ENCODE results near the gene RILPL1. TPM values are rescaled to one million over a fixed set of nuclear protein-coding genes. Genes with fewer than 3 reads are reported as not detected.
"Not testable (repeated sequence)": the region's sequence is repeated elsewhere in the genome, so short reads cannot be mapped to it uniquely, and the experiment has no call there.

The RILPL1 gene
- total RNA-seq, 1 donor from 2014 or later: 4.4 TPM

GRCh38 chr12:123548107-123548506, 14.6 kb upstream of the RILPL1 start:
- no peaks in the 10 kb centered on the region for H3K36me3 Mint-ChIP-seq (ENCODE audit: low read depth)
- no peak overlapping the region for H3K4me3 Mint-ChIP-seq
- H3K9me3 Mint-ChIP-seq: no peaks in the 10 kb centered on the region
- no peak for DNase-seq (ENCODE audit: low spot score)
- intact Hi-C loops (cut with micrococcal nuclease): no loop called here
- peaks cover 7% of the 10 kb centered on the region for H3K27me3 Mint-ChIP-seq (ENCODE audit: insufficient read depth)
- no peaks in the 10 kb centered on the region for H3K4me1 Mint-ChIP-seq (ENCODE audit: low read depth)
- H3K27ac Mint-ChIP-seq: no peak overlapping the region

GRCh38 chr12:123546281-123546680, 12.8 kb upstream of the RILPL1 start:
- intact Hi-C loops (cut with micrococcal nuclease): no loop called here
- Mint-ChIP-seq H3K4me1 (ENCODE audit: low read depth) (no peaks in the 10 kb centered on the region), H3K9me3 (no peaks in the 10 kb centered on the region), H3K27ac (no peak overlapping the region), H3K4me3 (no peak overlapping the region), H3K27me3 (ENCODE audit: insufficient read depth) (peaks cover 7% of the 10 kb centered on the region), H3K36me3 (ENCODE audit: low read depth) (no peaks in the 10 kb centered on the region)
- no peak for DNase-seq (ENCODE audit: low spot score)

- no peaks in the 10 kb centered on the region for H3K36me3 Mint-ChIP-seq (ENCODE audit: low read depth)
- DNase-seq (ENCODE audit: low spot score): no peak
- H3K27me3 Mint-ChIP-seq (ENCODE audit: insufficient read depth): peaks cover 16% of the 10 kb centered on the region
- no peaks in the 10 kb centered on the region for H3K4me1 Mint-ChIP-seq (ENCODE audit: low read depth)
- intact Hi-C loops (cut with micrococcal nuclease): no loop called here
- no peaks in the 10 kb centered on the region for H3K9me3 Mint-ChIP-seq
- no peak overlapping the region for H3K27ac Mint-ChIP-seq
- no peak overlapping the region for H3K4me3 Mint-ChIP-seq
Observed at GRCh38 chr12:123543541-123543940, 10.0 kb upstream of the RILPL1 start.

- intact Hi-C loops (cut with micrococcal nuclease): no loop called here
- no peaks in the 10 kb centered on the region for H3K9me3 Mint-ChIP-seq
- H3K4me1 Mint-ChIP-seq (ENCODE audit: low read depth): no peaks in the 10 kb centered on the region
- no peak overlapping the region for H3K4me3 Mint-ChIP-seq
- peaks cover 19% of the 10 kb centered on the region for H3K27me3 Mint-ChIP-seq (ENCODE audit: insufficient read depth)
- H3K36me3 Mint-ChIP-seq (ENCODE audit: low read depth): no peaks in the 10 kb centered on the region
- no peak overlapping the region for H3K27ac Mint-ChIP-seq
- DNase-seq (ENCODE audit: low spot score): no peak
Observed at GRCh38 chr12:123540899-123541662, 7.6 kb upstream of the RILPL1 start.

- H3K9me3 Mint-ChIP-seq; H3K36me3 Mint-ChIP-seq (ENCODE audit: low read depth); DNase-seq (ENCODE audit: low spot score); H3K27ac Mint-ChIP-seq: not testable (repeated sequence)
- intact Hi-C loops (cut with micrococcal nuclease): loop anchor here (10.0 kb wide), 1 partner anchor 101 kb away; the partner anchor contains the start of gene RILPL2
- peaks cover 25% of the 10 kb centered on the region for H3K27me3 Mint-ChIP-seq (ENCODE audit: insufficient read depth)
- peaks cover 20% of the 10 kb centered on the region for H3K4me1 Mint-ChIP-seq (ENCODE audit: low read depth)
- peak overlapping the region; percentile 51 for H3K4me3 Mint-ChIP-seq
Observed at GRCh38 chr12:123535952-123536351, 2.4 kb upstream of the RILPL1 start.

- Mint-ChIP-seq H3K27ac (peak overlapping the region; percentile 74), H3K27me3 (ENCODE audit: insufficient read depth) (peaks cover 15% of the 10 kb centered on the region), H3K4me1 (ENCODE audit: low read depth) (peaks cover 25% of the 10 kb centered on the region), H3K36me3 (ENCODE audit: low read depth) (peaks cover 4% of the 10 kb centered on the region), H3K9me3 (no peaks in the 10 kb centered on the region), H3K4me3 (peak overlapping the region; percentile 83)
- intact Hi-C loops (cut with micrococcal nuclease): loop anchor here (1.0 to 10.0 kb wide), 4 partner anchors 50 to 151 kb away; partner anchors contain the start of genes KMT5A, RILPL2 and SNRNP35
- peak; percentile 6 for DNase-seq (ENCODE audit: low spot score)
Observed at GRCh38 chr12:123532808-123533649, 490 bp downstream of the RILPL1 start.

GRCh38 chr12:123532019-123532418, 1.5 kb downstream of the RILPL1 start:
- Mint-ChIP-seq H3K4me3 (peak overlapping the region; percentile 83), H3K36me3 (ENCODE audit: low read depth) (peaks cover 4% of the 10 kb centered on the region), H3K4me1 (ENCODE audit: low read depth) (peaks cover 25% of the 10 kb centered on the region), H3K9me3 (no peaks in the 10 kb centered on the region), H3K27me3 (ENCODE audit: insufficient read depth) (peaks cover 13% of the 10 kb centered on the region), H3K27ac (peak overlapping the region; percentile 65)
- DNase-seq (ENCODE audit: low spot score): no peak
- intact Hi-C loops (cut with micrococcal nuclease): loop anchor here (2.0 to 10.0 kb wide), 3 partner anchors 51 to 150 kb away; partner anchors contain the start of genes KMT5A and RILPL2

GRCh38 chr12:123531091-123531490, 2.4 kb downstream of the RILPL1 start:
- Mint-ChIP-seq H3K9me3 (no peaks in the 10 kb centered on the region), H3K36me3 (ENCODE audit: low read depth) (peaks cover 4% of the 10 kb centered on the region), H3K4me3 (no peak overlapping the region), H3K27ac (no peak overlapping the region), H3K27me3 (ENCODE audit: insufficient read depth) (peaks cover 9% of the 10 kb centered on the region), H3K4me1 (ENCODE audit: low read depth) (peaks cover 25% of the 10 kb centered on the region)
- no peak for DNase-seq (ENCODE audit: low spot score)
- intact Hi-C loops (cut with micrococcal nuclease): loop anchor here (5.0 to 10.0 kb wide), 2 partner anchors 96 to 149 kb away; partner anchors contain the start of genes KMT5A and RILPL2

- Mint-ChIP-seq H3K9me3 (no peaks in the 10 kb centered on the region), H3K4me1 (ENCODE audit: low read depth) (peaks cover 25% of the 10 kb centered on the region), H3K27ac (peak overlapping the region; percentile 38), H3K36me3 (ENCODE audit: low read depth) (peaks cover 4% of the 10 kb centered on the region), H3K27me3 (ENCODE audit: insufficient read depth) (peaks cover 8% of the 10 kb centered on the region), H3K4me3 (peak overlapping the region; percentile 6)
- intact Hi-C loops (cut with micrococcal nuclease): loop anchor here (5.0 to 10.0 kb wide), 2 partner anchors 96 to 148 kb away; partner anchors contain the start of genes KMT5A and RILPL2
- DNase-seq (ENCODE audit: low spot score): no peak
Observed at GRCh38 chr12:123530668-123531067, 2.9 kb downstream of the RILPL1 start.

- no peak for DNase-seq (ENCODE audit: low spot score)
- intact Hi-C loops (cut with micrococcal nuclease): loop anchor here (5.0 to 10.0 kb wide), 2 partner anchors 95 to 147 kb away; partner anchors contain the start of genes KMT5A and RILPL2
- no peak overlapping the region for H3K4me3 Mint-ChIP-seq
- H3K27me3 Mint-ChIP-seq (ENCODE audit: insufficient read depth): peaks cover 8% of the 10 kb centered on the region
- H3K4me1 Mint-ChIP-seq (ENCODE audit: low read depth): peaks cover 24% of the 10 kb centered on the region
- no peaks in the 10 kb centered on the region for H3K9me3 Mint-ChIP-seq
- H3K27ac Mint-ChIP-seq: no peak overlapping the region
- H3K36me3 Mint-ChIP-seq (ENCODE audit: low read depth): peaks cover 4% of the 10 kb centered on the region
Observed at GRCh38 chr12:123529686-123530085, 3.8 kb downstream of the RILPL1 start.

- intact Hi-C loops (cut with micrococcal nuclease): no loop called here
- H3K27me3 Mint-ChIP-seq (ENCODE audit: insufficient read depth): peaks cover 3% of the 10 kb centered on the region
- no peak overlapping the region for H3K27ac Mint-ChIP-seq
- H3K4me3 Mint-ChIP-seq: no peak overlapping the region
- peaks cover 20% of the 10 kb centered on the region for H3K4me1 Mint-ChIP-seq (ENCODE audit: low read depth)
- DNase-seq (ENCODE audit: low spot score): no peak
- H3K9me3 Mint-ChIP-seq: no peaks in the 10 kb centered on the region
- H3K36me3 Mint-ChIP-seq (ENCODE audit: low read depth): peaks cover 4% of the 10 kb centered on the region
Observed at GRCh38 chr12:123528858-123529257, 4.7 kb downstream of the RILPL1 start.

- intact Hi-C loops (cut with micrococcal nuclease): no loop called here
- Mint-ChIP-seq H3K4me1 (ENCODE audit: low read depth) (peaks cover 6% of the 10 kb centered on the region), H3K27ac (no peak overlapping the region), H3K27me3 (ENCODE audit: insufficient read depth) (peaks cover 3% of the 10 kb centered on the region), H3K36me3 (ENCODE audit: low read depth) (peaks cover 3% of the 10 kb centered on the region), H3K9me3 (no peaks in the 10 kb centered on the region), H3K4me3 (no peak overlapping the region)
- no peak for DNase-seq (ENCODE audit: low spot score)
Observed at GRCh38 chr12:123526542-123527080, 6.9 kb downstream of the RILPL1 start.

Measured in activated T-helper 1 cell treated with anti-CD3 and anti-CD28 coated beads, Interleukin-12 subunit alpha, Interleukin-12 subunit beta, Interleukin-2, Interleukin-4 antibody, amounts not matched to agents 30 ng/mL and 10 ng/mL and 1 ng/mL, durations not matched to agents 14 hours and 24 hours and 36 hours (primary cell).